HEK293 (cell line): ENCODE measurements around the gene RABIF.

Experiments
- CTCF ChIA-PET: fragments of 350-600 bp; formaldehyde crosslinking; extraction: SDS; loops from one replicate; lab custom pipeline; 2021; ENCODE audit warnings: antibody characterized with exemption; lab: Yijun Ruan, JAX
- POLR2A ChIA-PET: fragments of 300-600 bp; formaldehyde crosslinking; extraction: SDS; loops from one replicate; lab custom pipeline; 2020; ENCODE audit warnings: antibody characterized with exemption, inconsistent platforms; lab: Yijun Ruan, JAX
- H3K27ac ChIP-seq: fragments of 200-500 bp; sonication (Bioruptor generic); 2 replicates; pipeline ENCODE4 v1.5.1; 2014; ENCODE audit warnings: low read depth, low read length, control low read depth, inconsistent platforms; ENCODE audit errors: extremely low read depth
- H3K36me3 ChIP-seq, 2 experiments: fragments of 200-500 bp in 1 of 2; sonication (Bioruptor generic) in 1 of 2; 1 replicate in 1 of 2; 2 replicates in 1 of 2; pipeline ENCODE4 v1.5.1; 2014 to 2017; ENCODE audit warnings: inconsistent platforms in 2 of 2, low read length in 2 of 2; ENCODE audit not compliant: control insufficient read depth in 2 of 2, insufficient read depth in 1 of 2
- H3K4me1 ChIP-seq: fragments of 200-500 bp; sonication (Bioruptor generic); 2 replicates; pipeline ENCODE4 v1.5.1; 2014; ENCODE audit warnings: mild to moderate bottlenecking, low read length, inconsistent platforms; ENCODE audit not compliant: control insufficient read depth, insufficient read depth
- H3K4me3 ChIP-seq: 2 replicates; pipeline ENCODE4 v1.5.1; 2011; ENCODE audit warnings: low read depth, mild to moderate bottlenecking, control low read depth, low read length, moderate library complexity
- H3K9me3 ChIP-seq: fragments of 200-500 bp; sonication (Bioruptor generic); 2 replicates; pipeline ENCODE4 v1.5.1; 2014; ENCODE audit warnings: low read depth, low read length, inconsistent platforms; ENCODE audit not compliant: control insufficient read depth, insufficient read depth
- FEZF1 ChIP-seq: fragments of 450-650 bp; formaldehyde crosslinking; IDR thresholded peaks from 2 replicates; pipeline ENCODE4 v1.5.1; 2016; ENCODE audit warnings: missing biosample characterization, missing genetic modification characterization
- GLI4 ChIP-seq: fragments of 450-650 bp; formaldehyde crosslinking; IDR thresholded peaks from 2 replicates; pipeline ENCODE4 v1.5.1; 2016; ENCODE audit warnings: missing biosample characterization, missing genetic modification characterization
- KLF7 ChIP-seq: fragments of 450-650 bp; formaldehyde crosslinking; IDR thresholded peaks from 2 replicates; pipeline ENCODE4 v1.5.1; 2016; ENCODE audit warnings: missing biosample characterization, missing genetic modification characterization, borderline replicate concordance
- MYNN ChIP-seq: fragments of 450-650 bp; formaldehyde crosslinking; IDR thresholded peaks from 2 replicates; pipeline ENCODE4 v1.5.1; 2016; ENCODE audit warnings: missing biosample characterization, missing genetic modification characterization, borderline replicate concordance
- MZF1 ChIP-seq: fragments of 450-650 bp; formaldehyde crosslinking; IDR thresholded peaks from 2 replicates; pipeline ENCODE4 v1.5.1; 2017; ENCODE audit warnings: missing biosample characterization, missing genetic modification characterization, borderline replicate concordance
- SCRT1 ChIP-seq: fragments of 450-650 bp; formaldehyde crosslinking; IDR thresholded peaks from 2 replicates; pipeline ENCODE4 v1.5.1; 2016; ENCODE audit warnings: missing biosample characterization, missing genetic modification characterization, borderline replicate concordance
- YY2 ChIP-seq: fragments of 450-650 bp; formaldehyde crosslinking; IDR thresholded peaks from 2 replicates; pipeline ENCODE4 v1.5.1; 2016; ENCODE audit warnings: missing biosample characterization, missing genetic modification characterization
- ZBTB48 ChIP-seq: fragments of 450-650 bp; formaldehyde crosslinking; IDR thresholded peaks from 2 replicates; pipeline ENCODE4 v1.5.1; 2016; ENCODE audit warnings: missing biosample characterization, missing genetic modification characterization
- ZFP37 ChIP-seq: fragments of 450-650 bp; formaldehyde crosslinking; IDR thresholded peaks from 2 replicates; pipeline ENCODE4 v1.5.1; 2016; ENCODE audit warnings: missing biosample characterization, missing genetic modification characterization
- ZNF10 ChIP-seq: fragments of 450-650 bp; formaldehyde crosslinking; IDR thresholded peaks from 2 replicates; pipeline ENCODE4 v1.5.1; 2017; ENCODE audit warnings: missing biosample characterization, missing genetic modification characterization
- ZNF132 ChIP-seq: fragments of 450-650 bp; formaldehyde crosslinking; IDR thresholded peaks from 2 replicates; pipeline ENCODE4 v1.5.1; 2017; ENCODE audit warnings: missing biosample characterization, missing genetic modification characterization, borderline replicate concordance
- ZNF292 ChIP-seq: fragments of 450-650 bp; formaldehyde crosslinking; IDR thresholded peaks from 2 replicates; pipeline ENCODE4 v1.5.1; 2016; ENCODE audit warnings: low read depth, missing biosample characterization, missing genetic modification characterization, borderline replicate concordance
- ZNF335 ChIP-seq: fragments of 450-650 bp; formaldehyde crosslinking; conservative IDR thresholded peaks from 2 replicates; pipeline ENCODE4 v1.5.1; 2016; ENCODE audit warnings: missing biosample characterization, missing genetic modification characterization
- ZNF404 ChIP-seq: fragments of 450-650 bp; formaldehyde crosslinking; IDR thresholded peaks from 2 replicates; pipeline ENCODE4 v1.5.1; 2017; ENCODE audit warnings: missing biosample characterization, missing genetic modification characterization
- ZNF529 ChIP-seq: fragments of 450-650 bp; formaldehyde crosslinking; IDR thresholded peaks from 2 replicates; pipeline ENCODE4 v1.5.1; 2017; ENCODE audit warnings: missing genetic modification characterization, missing biosample characterization; ENCODE audit not compliant: insufficient replicate concordance
- ZNF548 ChIP-seq: fragments of 450-650 bp; formaldehyde crosslinking; IDR thresholded peaks from 2 replicates; pipeline ENCODE4 v1.5.1; 2016; ENCODE audit warnings: missing biosample characterization, missing genetic modification characterization
- TF ChIP-seq, protein P1 (sequence below): fragments of 450-650 bp; formaldehyde crosslinking; IDR thresholded peaks from 2 replicates; pipeline ENCODE4 v1.5.1; 2016; ENCODE audit warnings: missing biosample characterization, missing genetic modification characterization
- TF ChIP-seq, protein P2 (sequence below): fragments of 450-650 bp; formaldehyde crosslinking; IDR thresholded peaks from 2 replicates; pipeline ENCODE4 v1.5.1; 2016; ENCODE audit warnings: missing biosample characterization, missing genetic modification characterization
- TF ChIP-seq, protein P3 (sequence below): fragments of 450-650 bp; formaldehyde crosslinking; IDR thresholded peaks from 2 replicates; pipeline ENCODE4 v1.5.1; 2016; ENCODE audit warnings: missing biosample characterization, missing genetic modification characterization
- TF ChIP-seq, protein P4 (sequence below): fragments of 450-650 bp; formaldehyde crosslinking; IDR thresholded peaks from 2 replicates; pipeline ENCODE4 v1.5.1; 2016; ENCODE audit warnings: missing biosample characterization, missing genetic modification characterization

RABIF gene

DNA sequence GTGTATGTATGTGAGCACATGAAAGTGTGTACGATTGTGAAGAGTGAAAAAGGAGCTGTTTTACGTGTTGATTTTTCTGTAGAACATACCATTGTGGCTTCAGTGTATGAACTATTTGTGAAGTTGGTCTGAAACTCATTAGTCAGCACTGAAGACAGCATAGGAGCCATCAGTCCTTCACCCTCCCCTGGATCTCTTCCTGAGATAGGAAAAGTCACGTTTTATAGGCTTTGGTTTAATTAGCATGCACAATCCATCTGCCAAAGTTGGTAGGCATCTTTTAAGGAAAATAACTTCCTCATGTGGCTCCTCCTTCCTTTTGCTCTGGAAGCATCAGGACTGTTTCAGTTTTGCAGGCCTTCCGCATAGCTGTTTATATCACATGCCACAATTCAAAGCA lies 1.4 kb upstream of the RABIF start:
- H3K4me1 ChIP-seq = no peaks in the 10 kb centered on the region
- H3K4me3 ChIP-seq = no peak overlapping the region
- ChIA-PET POLR2A (interaction anchor here (0.5 to 1.2 kb wide), 3 partner anchors 8 to 56 kb away, joined by 3 read pairs; partner anchors contain the start of gene KLHL12), CTCF (interaction anchor here (0.6 to 1.0 kb wide), 3 partner anchors 15 to 379 kb away, joined by 3 read pairs; no protein-coding TSS in a partner anchor)
- H3K9me3 ChIP-seq = no peaks in the 10 kb centered on the region
- TF ChIP-seq, protein P1, sequence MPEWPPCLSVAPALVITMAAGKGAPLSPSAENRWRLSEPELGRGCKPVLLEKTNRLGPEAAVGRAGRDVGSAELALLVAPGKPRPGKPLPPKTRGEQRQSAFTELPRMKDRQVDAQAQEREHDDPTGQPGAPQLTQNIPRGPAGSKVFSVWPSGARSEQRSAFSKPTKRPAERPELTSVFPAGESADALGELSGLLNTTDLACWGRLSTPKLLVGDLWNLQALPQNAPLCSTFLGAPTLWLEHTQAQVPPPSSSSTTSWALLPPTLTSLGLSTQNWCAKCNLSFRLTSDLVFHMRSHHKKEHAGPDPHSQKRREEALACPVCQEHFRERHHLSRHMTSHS = no peak
- TF ChIP-seq, protein P2, sequence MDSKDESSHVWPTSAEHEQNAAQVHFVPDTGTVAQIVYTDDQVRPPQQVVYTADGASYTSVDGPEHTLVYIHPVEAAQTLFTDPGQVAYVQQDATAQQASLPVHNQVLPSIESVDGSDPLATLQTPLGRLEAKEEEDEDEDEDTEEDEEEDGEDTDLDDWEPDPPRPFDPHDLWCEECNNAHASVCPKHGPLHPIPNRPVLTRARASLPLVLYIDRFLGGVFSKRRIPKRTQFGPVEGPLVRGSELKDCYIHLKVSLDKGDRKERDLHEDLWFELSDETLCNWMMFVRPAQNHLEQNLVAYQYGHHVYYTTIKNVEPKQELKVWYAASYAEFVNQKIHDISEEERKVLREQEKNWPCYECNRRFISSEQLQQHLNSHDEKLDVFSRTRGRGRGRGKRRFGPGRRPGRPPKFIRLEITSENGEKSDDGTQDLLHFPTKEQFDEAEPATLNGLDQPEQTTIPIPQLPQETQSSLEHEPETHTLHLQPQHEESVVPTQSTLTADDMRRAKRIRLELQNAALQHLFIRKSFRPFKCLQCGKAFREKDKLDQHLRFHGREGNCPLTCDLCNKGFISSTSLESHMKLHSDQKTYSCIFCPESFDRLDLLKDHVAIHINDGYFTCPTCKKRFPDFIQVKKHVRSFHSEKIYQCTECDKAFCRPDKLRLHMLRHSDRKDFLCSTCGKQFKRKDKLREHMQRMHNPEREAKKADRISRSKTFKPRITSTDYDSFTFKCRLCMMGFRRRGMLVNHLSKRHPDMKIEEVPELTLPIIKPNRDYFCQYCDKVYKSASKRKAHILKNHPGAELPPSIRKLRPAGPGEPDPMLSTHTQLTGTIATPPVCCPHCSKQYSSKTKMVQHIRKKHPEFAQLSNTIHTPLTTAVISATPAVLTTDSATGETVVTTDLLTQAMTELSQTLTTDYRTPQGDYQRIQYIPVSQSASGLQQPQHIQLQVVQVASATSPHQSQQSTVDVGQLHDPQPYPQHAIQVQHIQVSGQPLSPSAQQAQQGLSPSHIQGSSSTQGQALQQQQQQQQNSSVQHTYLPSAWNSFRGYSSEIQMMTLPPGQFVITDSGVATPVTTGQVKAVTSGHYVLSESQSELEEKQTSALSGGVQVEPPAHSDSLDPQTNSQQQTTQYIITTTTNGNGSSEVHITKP (tag by site-specific recombination) = peak; percentile 85
- H3K36me3 ChIP-seq = peaks cover 7 to 53% of the 10 kb centered on the region in 2 experiments
- no peak overlapping the region for H3K27ac ChIP-seq

DNA sequence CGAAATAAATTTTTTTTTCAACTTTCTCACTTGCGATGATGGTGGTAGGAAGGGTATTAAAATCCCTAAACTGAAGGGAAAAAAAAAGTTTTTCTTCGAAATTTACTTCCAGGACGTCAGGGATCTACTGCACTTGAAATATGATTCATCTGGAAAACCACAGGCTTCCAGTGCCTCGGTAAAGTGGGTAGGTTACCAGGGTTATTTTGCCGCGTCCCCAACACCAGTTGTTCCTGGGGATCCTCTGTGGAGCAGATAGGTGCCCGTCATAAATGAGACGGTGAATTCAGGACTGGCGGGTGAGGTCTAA lies 773 bp downstream of the RABIF start:
- TF ChIP-seq ZNF404 (tag by site-specific recombination) (no peak), GLI4 (tag by site-specific recombination) (no peak), ZBTB48 (tag by site-specific recombination) (peak; percentile 53; the same call in 1 of the 2 replicates), MZF1 (tag by site-specific recombination) (peak; percentile 83), KLF7 (tag by site-specific recombination) (no peak), ZNF10 (tag by site-specific recombination) (no peak), ZFP37 (tag by site-specific recombination) (no peak), FEZF1 (no peak), MYNN (tag by site-specific recombination) (no peak), ZNF292 (no peak), ZNF335 (tag by site-specific recombination) (peak; percentile 83), ZNF132 (no peak), YY2 (tag by site-specific recombination) (no peak), ZNF529 (no peak), ZNF548 (tag by site-specific recombination) (no peak), SCRT1 (no peak)
- TF ChIP-seq, protein P3, sequence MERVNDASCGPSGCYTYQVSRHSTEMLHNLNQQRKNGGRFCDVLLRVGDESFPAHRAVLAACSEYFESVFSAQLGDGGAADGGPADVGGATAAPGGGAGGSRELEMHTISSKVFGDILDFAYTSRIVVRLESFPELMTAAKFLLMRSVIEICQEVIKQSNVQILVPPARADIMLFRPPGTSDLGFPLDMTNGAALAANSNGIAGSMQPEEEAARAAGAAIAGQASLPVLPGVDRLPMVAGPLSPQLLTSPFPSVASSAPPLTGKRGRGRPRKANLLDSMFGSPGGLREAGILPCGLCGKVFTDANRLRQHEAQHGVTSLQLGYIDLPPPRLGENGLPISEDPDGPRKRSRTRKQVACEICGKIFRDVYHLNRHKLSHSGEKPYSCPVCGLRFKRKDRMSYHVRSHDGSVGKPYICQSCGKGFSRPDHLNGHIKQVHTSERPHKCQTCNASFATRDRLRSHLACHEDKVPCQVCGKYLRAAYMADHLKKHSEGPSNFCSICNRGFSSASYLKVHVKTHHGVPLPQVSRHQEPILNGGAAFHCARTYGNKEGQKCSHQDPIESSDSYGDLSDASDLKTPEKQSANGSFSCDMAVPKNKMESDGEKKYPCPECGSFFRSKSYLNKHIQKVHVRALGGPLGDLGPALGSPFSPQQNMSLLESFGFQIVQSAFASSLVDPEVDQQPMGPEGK = no peak
- TF ChIP-seq, protein P4, sequence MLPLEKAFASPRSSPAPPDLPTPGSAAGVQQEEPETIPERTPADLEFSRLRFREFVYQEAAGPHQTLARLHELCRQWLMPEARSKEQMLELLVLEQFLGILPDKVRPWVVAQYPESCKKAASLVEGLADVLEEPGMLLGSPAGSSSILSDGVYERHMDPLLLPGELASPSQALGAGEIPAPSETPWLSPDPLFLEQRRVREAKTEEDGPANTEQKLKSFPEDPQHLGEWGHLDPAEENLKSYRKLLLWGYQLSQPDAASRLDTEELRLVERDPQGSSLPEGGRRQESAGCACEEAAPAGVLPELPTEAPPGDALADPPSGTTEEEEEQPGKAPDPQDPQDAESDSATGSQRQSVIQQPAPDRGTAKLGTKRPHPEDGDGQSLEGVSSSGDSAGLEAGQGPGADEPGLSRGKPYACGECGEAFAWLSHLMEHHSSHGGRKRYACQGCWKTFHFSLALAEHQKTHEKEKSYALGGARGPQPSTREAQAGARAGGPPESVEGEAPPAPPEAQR (tag by site-specific recombination) = no peak
- TF ChIP-seq, all 188 proteins: peak for 3
- peak overlapping the region; percentile 79 for H3K27ac ChIP-seq
- ChIA-PET CTCF (no interaction called here), POLR2A (interaction anchor here (0.8 to 1.8 kb wide), 10 partner anchors 10 to 119 kb away, joined by 3 to 15 read pairs (median 4); partner anchors contain the start of genes PCAT6 and TMEM183A)
- peaks cover 0 to 35% of the 10 kb centered on the region in 2 experiments; a peak in 2 of 3 replicates for H3K36me3 ChIP-seq
- no peaks in the 10 kb centered on the region for H3K4me1 ChIP-seq
- H3K9me3 ChIP-seq = no peaks in the 10 kb centered on the region
- peak overlapping the region; percentile 89 for H3K4me3 ChIP-seq
